ENCODE measurements around the gene WDR7.

Gene WDR7

DNA sequence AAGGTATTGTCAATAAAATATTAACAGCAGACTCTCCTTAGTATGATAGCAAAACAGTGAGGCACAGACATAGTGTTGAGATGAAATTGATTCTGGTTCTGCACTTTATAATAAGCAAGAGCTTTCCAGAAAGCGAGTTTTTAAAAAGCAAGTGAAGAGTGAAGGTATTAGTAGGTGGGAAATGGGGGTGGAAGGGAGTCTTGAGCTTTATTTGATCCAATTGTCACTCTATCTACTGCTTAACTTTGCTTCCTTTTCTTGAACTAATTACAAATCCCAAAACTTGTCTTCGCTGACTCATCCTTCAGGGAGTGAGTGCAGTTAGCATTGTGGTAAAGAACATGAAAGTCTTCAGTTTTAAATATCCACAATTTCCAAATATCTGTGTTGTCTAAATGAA lies 375.2 kb downstream of the WDR7 start:
- Histone ChIP-seq H3K27me3 (ENCODE audit: control insufficient read depth, insufficient read depth, low read length) (no peaks in the 10 kb centered on the region), H3K4me3 (ENCODE audit: low read length) (no peak overlapping the region), H3K27ac (ENCODE audit: low read depth, low read length) (no peak overlapping the region), H3K9ac (ENCODE audit: low read length) (no peak overlapping the region), H3K4me1 (ENCODE audit: control insufficient read depth, insufficient read depth, low read length) (no peaks in the 10 kb centered on the region), H3K36me3 (ENCODE audit: control insufficient read depth, insufficient read depth, low read length) (peaks cover 8% of the 10 kb centered on the region)

DNA sequence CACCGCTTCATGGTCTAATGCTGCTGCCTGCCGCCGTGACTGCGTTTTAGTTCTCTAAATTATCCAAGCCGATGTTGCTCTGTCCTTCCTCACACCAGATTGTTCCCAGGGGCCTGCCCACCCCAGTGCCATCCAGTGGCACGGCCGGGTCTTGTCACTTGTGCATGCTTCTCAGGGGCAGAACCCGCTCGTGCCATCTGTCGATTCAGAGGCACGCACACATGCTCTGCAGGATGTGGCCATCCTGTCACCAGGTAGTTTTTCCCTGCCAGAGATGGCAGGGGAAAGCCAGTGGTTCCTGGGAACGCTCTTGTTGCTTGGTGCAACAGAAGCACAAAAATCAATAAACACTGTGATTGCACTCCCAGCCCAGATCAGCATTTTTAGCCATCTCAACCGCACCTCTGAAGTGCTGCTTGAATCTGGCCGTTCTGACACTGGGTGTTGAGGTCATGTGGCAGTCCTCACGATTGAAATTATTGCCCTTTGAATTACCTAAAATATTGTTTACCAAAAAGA lies 376.1 kb downstream of the WDR7 start:
- Histone ChIP-seq H3K27me3 (ENCODE audit: control insufficient read depth, insufficient read depth, low read length) (no peaks in the 10 kb centered on the region), H3K36me3 (ENCODE audit: control insufficient read depth, insufficient read depth, low read length) (peaks cover 8% of the 10 kb centered on the region), H3K4me3 (ENCODE audit: low read length) (no peak overlapping the region), H3K9ac (ENCODE audit: low read length) (no peak overlapping the region), H3K27ac (ENCODE audit: low read depth, low read length) (no peak overlapping the region), H3K4me1 (ENCODE audit: control insufficient read depth, insufficient read depth, low read length) (no peaks in the 10 kb centered on the region)

DNA sequence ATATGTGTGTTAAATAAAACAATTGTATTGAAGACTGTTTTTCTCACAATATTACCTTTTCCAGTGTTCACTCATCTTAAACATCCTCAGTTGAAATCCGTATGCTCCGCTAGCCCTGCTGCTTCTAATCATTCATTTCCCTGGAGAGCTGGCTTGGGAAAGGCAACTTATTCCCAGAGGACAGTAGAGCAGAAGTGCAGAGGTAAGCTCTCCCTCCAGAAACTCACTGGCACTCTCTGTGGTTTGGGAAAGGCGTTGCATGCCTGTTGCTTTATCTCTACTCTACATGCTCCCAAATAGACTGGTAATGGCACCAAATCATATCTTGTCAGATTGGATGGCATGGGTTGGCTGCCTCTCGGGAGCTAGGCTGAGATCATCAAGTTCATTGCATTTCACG lies 378.6 kb downstream of the WDR7 start:
- H3K27ac ChIP-seq (ENCODE audit: low read depth, low read length), result no peak overlapping the region
- no peak overlapping the region for H3K9ac ChIP-seq (ENCODE audit: low read length)
- H3K4me3 ChIP-seq (ENCODE audit: low read length), result no peak overlapping the region
- H3K4me1 ChIP-seq (ENCODE audit: control insufficient read depth, insufficient read depth, low read length), result no peaks in the 10 kb centered on the region
- peaks cover 8% of the 10 kb centered on the region for H3K36me3 ChIP-seq (ENCODE audit: control insufficient read depth, insufficient read depth, low read length)
- no peaks in the 10 kb centered on the region for H3K27me3 ChIP-seq (ENCODE audit: control insufficient read depth, insufficient read depth, low read length)

- Histone ChIP-seq H3K9ac (ENCODE audit: low read length) (no peak overlapping the region), H3K27ac (ENCODE audit: low read depth, low read length) (no peak overlapping the region), H3K4me1 (ENCODE audit: control insufficient read depth, insufficient read depth, low read length) (no peaks in the 10 kb centered on the region), H3K27me3 (ENCODE audit: control insufficient read depth, insufficient read depth, low read length) (no peaks in the 10 kb centered on the region), H3K36me3 (ENCODE audit: control insufficient read depth, insufficient read depth, low read length) (peaks cover 8% of the 10 kb centered on the region), H3K4me3 (ENCODE audit: low read length) (no peak overlapping the region)
Measured at GRCh38 chr18:57030417-57030816, 379.3 kb downstream of the WDR7 start.

GRCh38 chr18:57035590-57035989 lies 384.4 kb downstream of the WDR7 start:
- no peaks in the 10 kb centered on the region for H3K27me3 ChIP-seq (ENCODE audit: control insufficient read depth, insufficient read depth, low read length)
- H3K9ac ChIP-seq (ENCODE audit: low read length), result no peak overlapping the region
- H3K4me3 ChIP-seq (ENCODE audit: low read length), result no peak overlapping the region
- H3K4me1 ChIP-seq (ENCODE audit: control insufficient read depth, insufficient read depth, low read length), result no peaks in the 10 kb centered on the region
- H3K36me3 ChIP-seq (ENCODE audit: control insufficient read depth, insufficient read depth, low read length), result no peaks in the 10 kb centered on the region
- H3K27ac ChIP-seq (ENCODE audit: low read depth, low read length), result no peak overlapping the region

- no peak overlapping the region for H3K9ac ChIP-seq (ENCODE audit: low read length)
- no peaks in the 10 kb centered on the region for H3K4me1 ChIP-seq (ENCODE audit: control insufficient read depth, insufficient read depth, low read length)
- no peaks in the 10 kb centered on the region for H3K27me3 ChIP-seq (ENCODE audit: control insufficient read depth, insufficient read depth, low read length)
- no peak overlapping the region for H3K27ac ChIP-seq (ENCODE audit: low read depth, low read length)
- no peak overlapping the region for H3K4me3 ChIP-seq (ENCODE audit: low read length)
- H3K36me3 ChIP-seq (ENCODE audit: control insufficient read depth, insufficient read depth, low read length), result no peaks in the 10 kb centered on the region
Measured at GRCh38 chr18:57038395-57038794, 387.2 kb downstream of the WDR7 start.

DNA sequence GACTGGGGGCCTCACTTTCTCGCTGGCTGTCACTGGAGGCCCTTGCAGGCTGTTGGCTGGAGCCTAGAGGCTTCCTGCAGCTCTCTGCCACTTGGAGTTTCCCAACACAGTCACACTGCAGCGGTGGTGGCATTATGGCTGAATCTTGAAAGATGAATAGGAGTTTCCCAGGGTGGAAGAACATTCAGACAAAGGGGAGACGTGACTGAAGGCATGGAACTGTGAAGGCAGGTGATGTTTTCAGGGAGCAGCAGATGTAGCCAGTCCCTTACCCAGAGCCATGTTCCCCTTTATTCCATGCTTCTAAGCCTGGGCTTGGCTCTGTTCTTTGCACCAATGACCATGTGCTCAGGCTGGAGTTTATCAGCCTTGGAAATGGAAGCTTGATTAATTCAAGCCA lies 389.0 kb downstream of the WDR7 start:
- Histone ChIP-seq H3K36me3 (ENCODE audit: control insufficient read depth, insufficient read depth, low read length) (no peaks in the 10 kb centered on the region), H3K4me3 (ENCODE audit: low read length) (no peak overlapping the region), H3K9ac (ENCODE audit: low read length) (no peak overlapping the region), H3K27ac (ENCODE audit: low read depth, low read length) (no peak overlapping the region), H3K27me3 (ENCODE audit: control insufficient read depth, insufficient read depth, low read length) (no peaks in the 10 kb centered on the region), H3K4me1 (ENCODE audit: control insufficient read depth, insufficient read depth, low read length) (no peaks in the 10 kb centered on the region)

DNA sequence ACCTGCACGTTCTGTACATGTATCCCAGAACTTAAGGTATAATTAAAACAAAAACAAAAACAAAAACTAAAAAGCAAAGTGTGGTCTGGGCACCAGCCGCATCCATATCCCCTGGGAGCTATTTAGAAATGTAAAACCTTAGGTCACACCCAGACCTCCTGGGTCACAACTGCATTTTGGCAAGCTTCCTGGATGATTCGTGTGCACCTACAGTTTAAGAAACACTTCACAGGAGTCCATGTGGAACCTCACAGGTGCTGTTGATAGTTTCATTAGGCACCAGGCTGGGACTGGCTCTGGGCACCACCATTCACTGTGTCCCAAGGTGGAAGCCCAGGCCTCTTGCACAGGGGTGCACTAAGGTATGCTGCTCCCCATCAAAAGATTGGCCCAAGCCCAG lies 392.1 kb downstream of the WDR7 start:
- Histone ChIP-seq H3K27me3 (ENCODE audit: control insufficient read depth, insufficient read depth, low read length) (no peaks in the 10 kb centered on the region), H3K27ac (ENCODE audit: low read depth, low read length) (no peak overlapping the region), H3K9ac (ENCODE audit: low read length) (no peak overlapping the region), H3K4me3 (ENCODE audit: low read length) (no peak overlapping the region), H3K4me1 (ENCODE audit: control insufficient read depth, insufficient read depth, low read length) (no peaks in the 10 kb centered on the region), H3K36me3 (ENCODE audit: control insufficient read depth, insufficient read depth, low read length) (no peaks in the 10 kb centered on the region)

- H3K4me1 ChIP-seq (ENCODE audit: control insufficient read depth, insufficient read depth, low read length), result no peaks in the 10 kb centered on the region
- no peak overlapping the region for H3K27ac ChIP-seq (ENCODE audit: low read depth, low read length)
- no peak overlapping the region for H3K4me3 ChIP-seq (ENCODE audit: low read length)
- H3K36me3 ChIP-seq (ENCODE audit: control insufficient read depth, insufficient read depth, low read length), result no peaks in the 10 kb centered on the region
- H3K9ac ChIP-seq (ENCODE audit: low read length), result no peak overlapping the region
- no peaks in the 10 kb centered on the region for H3K27me3 ChIP-seq (ENCODE audit: control insufficient read depth, insufficient read depth, low read length)
Measured at GRCh38 chr18:57048351-57048750, 397.2 kb downstream of the WDR7 start.

DNA sequence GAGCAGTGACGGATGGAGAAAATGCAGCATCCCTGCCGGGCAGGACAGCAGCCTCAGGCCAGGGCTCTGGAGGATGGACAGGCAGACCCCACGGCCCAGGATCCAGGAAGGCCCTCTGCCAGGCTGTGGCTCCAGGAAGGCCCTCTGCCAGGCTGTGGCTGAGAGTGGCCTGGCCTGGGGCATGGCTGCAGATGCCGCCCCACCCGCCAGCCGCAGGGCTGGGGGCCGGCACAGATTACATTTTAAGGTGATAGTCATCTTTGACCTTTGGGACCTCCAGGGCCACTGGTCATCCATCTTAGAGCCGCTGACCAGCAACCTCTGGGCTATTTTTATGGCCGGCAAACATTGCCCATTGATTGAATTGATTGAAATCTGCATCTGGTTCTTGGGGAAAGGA lies 397.7 kb downstream of the WDR7 start:
- no peaks in the 10 kb centered on the region for H3K27me3 ChIP-seq (ENCODE audit: control insufficient read depth, insufficient read depth, low read length)

DNA sequence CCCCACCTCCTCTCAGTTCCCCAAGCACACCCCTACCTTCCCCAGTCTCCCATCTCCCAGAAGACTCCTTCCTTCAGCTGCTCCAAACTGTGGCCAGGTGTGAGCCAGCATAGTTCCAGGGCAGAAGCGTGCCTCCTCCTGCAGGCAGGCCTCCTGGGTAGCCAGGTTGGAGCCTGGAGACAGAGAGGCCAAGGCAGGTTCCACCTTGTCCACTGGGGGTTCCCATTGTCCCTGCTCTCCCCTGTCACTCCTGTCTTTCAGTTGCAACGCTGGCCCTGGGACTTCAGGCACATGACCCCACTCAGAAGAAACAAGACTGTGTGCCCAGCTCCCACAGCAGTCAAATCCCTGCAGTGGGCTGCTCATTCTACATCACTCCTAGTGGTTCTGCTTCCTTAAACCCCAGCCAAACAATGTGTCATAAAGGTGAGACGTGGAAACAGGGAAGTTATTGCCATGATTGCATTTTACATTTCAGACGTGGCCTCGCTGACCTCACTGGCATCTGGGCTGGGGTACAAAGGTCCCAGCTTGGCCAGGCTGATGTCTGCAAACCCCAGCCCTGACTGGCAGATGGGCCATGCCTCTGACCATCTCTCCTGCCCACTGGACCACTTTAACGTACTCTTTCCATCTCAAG lies 399.3 kb downstream of the WDR7 start:
- no peak overlapping the region for H3K9ac ChIP-seq (ENCODE audit: low read length)

More for the DNA sequence above, 397.7 kb downstream of the WDR7 start:
- H3K4me1 ChIP-seq (ENCODE audit: control insufficient read depth, insufficient read depth, low read length), result no peaks in the 10 kb centered on the region
- no peaks in the 10 kb centered on the region for H3K36me3 ChIP-seq (ENCODE audit: control insufficient read depth, insufficient read depth, low read length)
- H3K27ac ChIP-seq (ENCODE audit: low read depth, low read length), result no peak overlapping the region
- H3K9ac ChIP-seq (ENCODE audit: low read length), result no peak overlapping the region
- H3K4me3 ChIP-seq (ENCODE audit: low read length), result no peak overlapping the region

DNA sequence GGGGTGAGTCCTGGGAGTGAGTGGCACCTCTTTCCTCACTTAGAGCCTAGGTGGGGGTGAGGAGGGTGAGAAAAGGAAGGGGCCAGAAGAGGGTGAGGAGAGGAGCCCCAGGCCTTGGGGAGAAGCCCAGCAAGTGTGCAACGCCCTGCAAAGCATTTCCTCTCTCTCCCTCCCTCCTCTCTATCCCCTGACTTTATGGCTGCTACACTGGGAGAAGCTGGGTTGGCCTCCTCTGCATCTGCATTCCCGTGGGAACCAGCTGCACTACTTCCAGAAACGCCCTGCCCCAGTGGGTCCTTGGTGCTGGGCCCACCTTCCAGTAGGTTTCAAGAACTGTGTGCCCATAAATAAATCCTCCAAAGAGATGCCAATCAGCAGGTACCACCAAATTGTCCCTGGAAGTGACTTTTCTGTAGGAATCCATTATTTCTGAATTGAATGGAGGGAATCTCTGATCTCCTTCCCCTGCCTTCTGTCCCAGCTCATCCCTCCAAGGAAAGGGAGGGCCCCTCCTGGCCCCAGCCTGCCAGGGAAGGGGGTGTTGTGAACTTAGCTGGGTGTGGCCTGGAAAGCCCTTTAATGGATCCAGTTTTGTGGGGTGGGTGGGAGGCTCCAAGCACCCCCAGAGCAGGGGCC lies 400.0 kb downstream of the WDR7 start:
- Histone ChIP-seq H3K4me1 (ENCODE audit: control insufficient read depth, insufficient read depth, low read length) (no peaks in the 10 kb centered on the region), H3K4me3 (ENCODE audit: low read length) (no peak overlapping the region), H3K27ac (ENCODE audit: low read depth, low read length) (no peak overlapping the region), H3K9ac (ENCODE audit: low read length) (no peak overlapping the region), H3K27me3 (ENCODE audit: control insufficient read depth, insufficient read depth, low read length) (no peaks in the 10 kb centered on the region), H3K36me3 (ENCODE audit: control insufficient read depth, insufficient read depth, low read length) (no peaks in the 10 kb centered on the region)

More for the DNA sequence above, 399.3 kb downstream of the WDR7 start:
- Histone ChIP-seq H3K4me3 (ENCODE audit: low read length) (no peak overlapping the region), H3K27me3 (ENCODE audit: control insufficient read depth, insufficient read depth, low read length) (no peaks in the 10 kb centered on the region), H3K36me3 (ENCODE audit: control insufficient read depth, insufficient read depth, low read length) (no peaks in the 10 kb centered on the region), H3K27ac (ENCODE audit: low read depth, low read length) (no peak overlapping the region), H3K4me1 (ENCODE audit: control insufficient read depth, insufficient read depth, low read length) (no peaks in the 10 kb centered on the region)

DNA sequence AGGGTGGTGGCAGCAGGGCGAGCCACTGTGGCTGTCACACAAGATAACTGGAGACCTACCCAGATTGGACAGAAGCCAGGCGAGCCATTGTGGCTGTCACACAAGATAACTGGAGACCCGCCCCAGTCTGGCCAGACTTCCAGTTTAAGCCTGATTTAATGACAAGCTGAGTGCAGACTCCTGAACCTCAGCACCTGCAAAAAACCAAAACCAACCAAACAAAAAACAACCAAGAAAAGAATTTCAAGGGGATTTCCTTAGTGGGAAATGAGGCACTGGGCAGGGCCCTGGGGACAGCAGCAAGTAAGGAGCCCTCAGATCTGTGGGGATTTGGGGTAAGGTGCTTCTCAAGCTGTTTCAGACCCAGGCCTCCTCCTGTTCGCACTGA lies 400.5 kb downstream of the WDR7 start:
- Histone ChIP-seq H3K27ac (ENCODE audit: low read depth, low read length) (no peak overlapping the region), H3K4me3 (ENCODE audit: low read length) (no peak overlapping the region), H3K9ac (ENCODE audit: low read length) (no peak overlapping the region), H3K36me3 (ENCODE audit: control insufficient read depth, insufficient read depth, low read length) (no peaks in the 10 kb centered on the region), H3K4me1 (ENCODE audit: control insufficient read depth, insufficient read depth, low read length) (no peaks in the 10 kb centered on the region), H3K27me3 (ENCODE audit: control insufficient read depth, insufficient read depth, low read length) (no peaks in the 10 kb centered on the region)
